Astrocyte (in vitro differentiated cells and primary cell): ENCODE results near the gene ANTXR1.

Experiments
- EZH2 ChIP-seq: IDR thresholded peaks from 2 replicates; pipeline ENCODE4 v1.6.1; 2012; ENCODE audit warnings: mild to moderate bottlenecking, low read length, inconsistent platforms; ENCODE audit not compliant: insufficient read depth
- TF ChIP-seq, protein P1 (sequence below): IDR thresholded peaks from 2 replicates; pipeline ENCODE4 v1.5.1; 2011; ENCODE audit warnings: low read depth, mild to moderate bottlenecking, inconsistent platforms, low read length, moderate library complexity; ENCODE audit not compliant: insufficient read depth

- TF ChIP-seq, protein P1, sequence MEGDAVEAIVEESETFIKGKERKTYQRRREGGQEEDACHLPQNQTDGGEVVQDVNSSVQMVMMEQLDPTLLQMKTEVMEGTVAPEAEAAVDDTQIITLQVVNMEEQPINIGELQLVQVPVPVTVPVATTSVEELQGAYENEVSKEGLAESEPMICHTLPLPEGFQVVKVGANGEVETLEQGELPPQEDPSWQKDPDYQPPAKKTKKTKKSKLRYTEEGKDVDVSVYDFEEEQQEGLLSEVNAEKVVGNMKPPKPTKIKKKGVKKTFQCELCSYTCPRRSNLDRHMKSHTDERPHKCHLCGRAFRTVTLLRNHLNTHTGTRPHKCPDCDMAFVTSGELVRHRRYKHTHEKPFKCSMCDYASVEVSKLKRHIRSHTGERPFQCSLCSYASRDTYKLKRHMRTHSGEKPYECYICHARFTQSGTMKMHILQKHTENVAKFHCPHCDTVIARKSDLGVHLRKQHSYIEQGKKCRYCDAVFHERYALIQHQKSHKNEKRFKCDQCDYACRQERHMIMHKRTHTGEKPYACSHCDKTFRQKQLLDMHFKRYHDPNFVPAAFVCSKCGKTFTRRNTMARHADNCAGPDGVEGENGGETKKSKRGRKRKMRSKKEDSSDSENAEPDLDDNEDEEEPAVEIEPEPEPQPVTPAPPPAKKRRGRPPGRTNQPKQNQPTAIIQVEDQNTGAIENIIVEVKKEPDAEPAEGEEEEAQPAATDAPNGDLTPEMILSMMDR, result no peak
- TF ChIP-seq EZH2, result no peak
Observed at GRCh38 chr2:69213201-69213600, 200.2 kb downstream of the ANTXR1 start.
